ENCODE data around the gene HOXB8.

Gene HOXB8

GRCh38 chr17:48610282-48611211, 4.5 kb downstream of the HOXB8 start, which contains the start of gene HOXB7:
TSS of gene HOXB7 (minus strand) at chr17:48611017. CDS start at chr17:48610918, 99 bp downstream.
- peak; percentile 82 for DNase-seq

DNA sequence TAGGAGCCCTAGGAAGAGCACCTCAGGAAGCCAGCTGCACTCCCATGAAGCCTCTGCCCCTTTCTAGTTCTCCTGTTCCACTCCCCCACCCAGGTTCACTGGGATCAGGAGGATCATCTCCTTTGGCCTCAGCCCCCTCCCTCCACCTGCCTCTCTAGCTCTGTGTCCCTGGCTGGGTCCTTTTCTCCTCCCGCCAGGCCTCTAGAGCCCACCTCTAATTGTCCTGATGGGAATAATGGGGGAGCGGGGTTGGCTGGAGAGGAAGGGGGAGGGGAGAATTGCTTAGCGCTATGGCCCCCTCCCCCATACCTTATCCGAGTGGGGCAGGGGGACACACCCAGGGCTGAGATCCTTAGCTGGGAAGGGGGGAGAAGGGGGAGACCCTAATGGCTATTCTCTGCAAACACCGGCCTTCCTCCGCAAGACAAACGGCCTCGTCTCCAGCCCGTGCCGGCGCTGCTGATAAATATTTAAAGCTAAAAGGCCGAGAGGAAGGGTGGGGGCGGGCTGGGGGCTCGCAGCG, 5.3 kb downstream of the HOXB8 start:
- no peak for DNase-seq

DNA sequence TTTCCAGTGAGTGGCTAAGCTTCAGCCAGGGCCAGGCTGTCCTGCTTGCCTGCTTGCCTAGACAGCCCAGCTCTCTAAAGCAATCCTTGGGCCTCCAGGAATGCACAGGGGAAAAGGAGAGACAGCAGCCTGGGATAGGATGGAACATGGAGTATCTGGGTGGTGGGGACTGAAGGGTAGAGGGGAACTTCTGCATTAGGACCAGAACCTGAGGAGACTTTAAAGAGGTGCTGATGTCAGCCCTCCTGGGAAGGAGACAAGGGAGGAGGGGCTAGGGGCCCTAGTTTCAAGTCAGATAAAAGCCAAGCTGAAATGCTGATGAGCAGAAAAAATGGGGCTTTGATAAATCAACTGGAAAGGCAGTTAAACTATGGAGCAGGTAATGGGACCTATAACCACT, 6.1 kb downstream of the HOXB8 start:
- no peak for DNase-seq

- DNase-seq, result no peak
Observed at GRCh38 chr17:48608494-48608834, 6.6 kb downstream of the HOXB8 start.

DNA sequence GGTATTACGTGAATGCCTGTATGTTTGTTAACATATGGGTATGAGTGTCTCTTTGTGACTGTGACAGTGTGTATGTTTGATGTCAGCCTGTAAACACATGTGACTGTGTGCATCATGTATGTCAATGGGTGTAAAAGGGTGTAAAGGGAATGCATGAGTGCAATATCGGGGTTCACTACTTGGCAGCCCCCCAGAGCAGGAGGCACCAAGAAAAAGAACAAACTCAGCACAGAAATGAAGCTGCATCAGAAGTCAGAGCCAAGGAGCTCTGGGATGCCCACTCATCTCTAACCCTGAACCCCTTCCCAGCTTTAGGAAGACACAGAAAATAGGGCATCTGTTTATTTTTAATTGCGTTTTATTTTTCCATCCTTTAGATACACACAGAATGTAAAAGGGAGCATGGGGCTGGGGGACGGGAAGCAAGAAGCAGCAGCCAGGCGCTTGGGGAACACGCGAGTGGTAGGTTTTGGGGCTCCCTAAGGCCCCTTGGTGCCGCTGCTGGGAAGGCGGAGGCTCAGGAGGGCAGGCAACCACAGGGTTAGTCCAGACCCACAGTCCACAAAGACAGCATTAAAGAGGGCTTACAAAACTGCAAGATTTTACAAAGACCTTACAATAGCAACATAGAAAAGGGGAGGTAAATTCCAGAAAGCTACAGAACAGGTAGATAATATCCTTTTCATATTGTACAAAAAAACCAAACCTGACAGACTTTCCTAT, 8.0 kb downstream of the HOXB8 start:
- DNase-seq, result no peak

GRCh38 chr17:48605991-48606891, 8.9 kb downstream of the HOXB8 start:
- DNase-seq, result no peak

DNA sequence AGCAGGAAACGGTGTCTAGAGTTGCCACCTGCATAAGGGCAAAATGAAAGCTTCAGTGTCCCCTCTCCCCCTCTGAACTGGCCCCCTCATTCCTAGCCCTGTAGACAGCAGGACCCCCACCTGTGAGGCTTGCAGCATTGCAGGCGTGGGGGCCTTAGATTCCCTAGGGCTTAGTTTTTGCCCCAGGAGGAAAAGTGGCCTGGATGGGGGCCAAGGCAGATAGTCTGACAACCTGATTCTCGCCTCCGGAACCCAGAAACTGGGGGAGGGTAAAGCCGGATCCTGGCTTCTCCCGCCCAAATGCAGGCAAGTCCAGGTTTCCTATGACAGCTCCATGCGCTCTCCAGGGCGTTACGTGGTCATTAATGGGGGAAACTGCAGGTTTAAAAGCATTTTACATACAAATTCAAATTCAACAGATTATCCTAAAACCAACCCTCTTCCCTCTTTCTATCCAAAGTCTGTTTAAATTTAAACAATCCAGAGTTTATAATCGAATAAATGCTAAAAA, 9.6 kb downstream of the HOXB8 start:
- no peak for DNase-seq

DNA sequence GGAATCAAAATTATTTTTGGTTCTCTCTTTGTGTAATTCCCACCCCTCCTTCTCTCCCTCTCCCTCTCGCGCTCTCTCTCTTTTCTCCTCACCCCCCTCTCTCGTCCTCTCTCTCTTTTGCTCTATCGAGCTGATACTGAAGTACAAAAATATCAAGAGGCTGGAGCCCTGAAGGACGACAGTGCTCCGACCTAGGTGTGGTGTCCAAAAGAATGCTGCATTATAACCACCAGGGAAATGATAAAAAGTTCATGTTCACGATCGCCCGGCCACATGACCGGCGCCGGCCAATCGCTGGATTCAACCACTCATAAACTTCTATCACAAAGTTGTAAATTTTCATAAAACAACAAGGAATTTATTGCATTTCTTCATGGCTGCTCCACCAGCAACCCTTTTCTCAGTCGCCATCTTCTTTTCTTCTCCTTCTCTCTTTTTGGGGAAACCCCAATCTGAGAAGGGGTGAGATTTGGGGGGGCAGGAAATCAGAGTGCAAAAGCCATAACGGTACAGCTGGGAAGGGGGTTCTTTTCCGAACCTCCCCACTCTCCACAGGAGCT, 10.2 kb downstream of the HOXB8 start, which contains the start of gene HOXB6:
Gene HOXB6 (minus strand): TSS at position 217 of the 560 bp plus-strand sequence. CDS start 6,836 bp downstream, outside the sequence.
- peak; percentile 79 for DNase-seq

GRCh38 chr17:48603959-48604769, 10.9 kb downstream of the HOXB8 start:
- DNase-seq, result peak; percentile 66

DNA sequence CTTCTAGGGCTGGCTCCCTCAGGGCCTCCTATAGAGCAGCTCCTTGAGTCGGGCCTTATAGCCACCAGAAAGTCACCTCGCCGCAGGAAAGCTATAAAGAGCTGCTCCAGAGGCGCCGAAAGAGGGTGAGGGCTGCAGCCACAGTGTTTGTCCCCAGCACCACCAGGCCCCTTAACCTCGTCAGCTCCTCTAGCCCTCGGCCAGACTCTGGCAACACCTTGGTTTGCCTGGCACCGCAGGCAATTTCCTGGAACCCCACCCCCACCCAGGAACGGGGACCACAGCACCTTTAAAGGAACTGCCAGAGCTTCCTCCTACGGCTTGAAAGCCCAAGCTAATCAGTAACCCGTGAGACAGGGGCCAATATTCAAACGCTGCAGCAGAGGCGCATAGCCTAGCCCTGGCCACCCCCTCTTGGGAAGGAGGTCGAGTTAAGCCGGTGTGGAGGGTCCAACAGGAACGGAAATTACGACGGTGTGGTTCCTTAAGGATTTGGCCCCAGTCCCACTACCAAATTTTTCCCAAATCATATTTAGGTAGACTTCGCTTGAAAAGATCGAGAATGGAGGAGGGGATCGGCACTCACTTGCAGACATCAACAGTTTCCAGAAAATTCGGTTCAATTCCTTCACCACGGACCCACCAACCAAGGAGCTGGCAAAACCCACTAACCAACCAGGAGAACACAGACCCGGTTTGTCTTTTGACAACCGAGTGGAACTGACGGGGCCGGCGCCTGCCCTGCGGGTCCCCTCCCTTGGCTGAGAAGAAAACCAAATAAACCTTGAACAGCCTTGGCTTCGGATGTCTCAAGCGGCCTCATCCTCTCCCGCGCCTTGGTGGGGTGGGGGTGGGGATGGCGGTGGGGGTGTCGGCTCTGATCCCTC, 13.3 kb downstream of the HOXB8 start:
- no peak for DNase-seq

GRCh38 chr17:48601207-48601538, 13.9 kb downstream of the HOXB8 start:
- no peak for DNase-seq

GRCh38 chr17:48600244-48601098, 14.6 kb downstream of the HOXB8 start:
- DNase-seq, result no peak

DNA sequence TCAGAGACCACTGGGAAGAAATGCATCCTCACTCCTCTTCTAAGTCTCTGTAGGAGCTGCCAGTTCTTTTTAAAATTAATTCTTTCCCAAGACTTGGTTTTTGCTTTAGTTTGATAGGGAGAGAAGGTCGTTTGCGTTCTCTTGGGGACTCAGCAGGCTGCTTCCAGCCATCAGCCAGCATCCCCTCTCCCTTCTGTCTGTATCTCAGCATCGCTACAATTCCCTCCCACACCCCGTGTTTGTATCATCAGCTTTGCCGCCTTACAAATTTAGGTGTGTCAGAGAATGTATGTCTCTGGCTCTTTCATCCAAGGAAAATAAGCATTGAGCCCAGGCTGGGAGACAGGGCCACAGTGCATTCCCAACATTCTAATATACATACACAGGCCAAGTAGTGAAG, 15.7 kb downstream of the HOXB8 start:
- DNase-seq, result no peak

DNA sequence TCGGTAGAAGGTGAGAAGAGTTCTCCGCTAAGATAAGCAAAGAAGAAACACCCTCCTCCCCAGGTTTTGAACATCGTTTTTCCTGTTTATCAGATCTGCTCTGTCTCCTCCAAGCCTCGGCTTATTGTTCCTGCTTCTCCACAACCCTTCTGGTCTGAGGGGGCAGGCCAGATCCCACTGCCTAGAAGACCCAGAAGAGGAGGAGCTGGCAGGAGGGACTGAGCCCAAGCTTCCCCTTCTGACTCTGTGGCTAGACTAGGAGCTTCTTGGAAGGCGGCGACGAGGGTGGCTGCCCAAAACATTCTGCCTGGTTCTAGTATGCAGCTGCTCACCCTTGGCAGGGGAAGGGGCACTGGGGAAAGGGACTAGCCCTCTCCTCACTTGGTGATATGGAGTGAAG, 16.4 kb downstream of the HOXB8 start:
- DNase-seq, result peak; percentile 46

GRCh38 chr17:48597778-48598631, 17.1 kb downstream of the HOXB8 start:
- peak; percentile 80 for DNase-seq

DNA sequence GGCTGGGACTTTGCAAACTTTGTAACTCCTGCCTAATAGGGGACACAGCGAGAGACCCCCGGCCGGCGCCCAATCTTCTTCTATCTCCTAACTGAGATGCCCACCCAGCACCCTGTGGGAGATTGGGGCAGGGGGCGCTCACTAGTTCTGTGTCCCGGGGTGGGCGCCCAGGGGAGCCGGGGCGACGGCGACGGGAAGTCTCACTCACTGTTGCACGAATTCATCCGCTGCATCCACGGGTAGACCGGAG, 17.6 kb downstream of the HOXB8 start:
- DNase-seq, result no peak

- no peak for DNase-seq
Observed at GRCh38 chr17:48596735-48597527, 18.2 kb downstream of the HOXB8 start.

All from OCI-M1 (cell line).